ENCODE measurements around the gene TMEM120B.

- TF ChIP-seq CBX3 (IDR thresholded peaks at IDR 0.05; ENCODE audit: low read depth) = no peak
- TF ChIP-seq CTCF (IDR thresholded peaks at IDR 0.05 in 2 of 3, conservative IDR thresholded peaks at IDR 0.05 in 1 of 3; ENCODE audit: borderline replicate concordance in 1 of 3, insufficient read depth in 1 of 3, low read depth in 2 of 3, low read length in 2 of 3) = no peak
- TF ChIP-seq JUND (IDR thresholded peaks at IDR 0.05) = no peak
- no peak for TF ChIP-seq SP1 (IDR thresholded peaks at IDR 0.05; ENCODE audit: low read depth)
- no peak for TF ChIP-seq MAX (IDR thresholded peaks at IDR 0.05)
- TF ChIP-seq FOSL1 (IDR thresholded peaks at IDR 0.05; ENCODE audit: low read depth) = no peak
- no peak for TF ChIP-seq POLR2AphosphoS5 (IDR thresholded peaks at IDR 0.05; ENCODE audit: low read depth, low read length)
Observed at GRCh38 chr12:121807642-121808347, 95.2 kb downstream of the TMEM120B start.

Data from HCT116 (cell line).